Neural progenitor cell (in vitro differentiated cells): ENCODE data around the gene LRRC37A. TPM values are rescaled to one million over a fixed set of nuclear protein-coding genes. Genes with fewer than 3 reads are reported as not detected.
"Not testable (repeated sequence)": the region's sequence is repeated elsewhere in the genome, so short reads cannot be mapped to it uniquely, and the experiment has no call there.

Source experiments
- DNase-seq: peaks from one replicate; pipeline ENCODE4 v3.0.0-alpha.2; 2016; ENCODE audit warnings: low spot score
- H2AFZ ChIP-seq: fragments of 200-600 bp; sonication (generic); replicated peaks from 2 replicates; pipeline ENCODE4 v1.6.1; 2016; ENCODE audit warnings: antibody characterized with exemption
- H3F3A ChIP-seq: fragments of 200-600 bp; sonication (generic); 2 replicates; pipeline ENCODE4 v1.6.1; 2016; ENCODE audit warnings: antibody characterized with exemption, low read depth
- H3K27ac ChIP-seq: fragments of 200-600 bp; sonication (generic); 2 replicates; pipeline ENCODE4 v1.5.1; 2016; ENCODE audit warnings: mild to moderate bottlenecking
- H3K27me3 ChIP-seq: fragments of 200-600 bp; sonication (generic); 2 replicates; pipeline ENCODE4 v1.6.1; 2016; ENCODE audit warnings: mild to moderate bottlenecking, moderate library complexity
- H3K36me3 ChIP-seq: fragments of 200-600 bp; sonication (generic); 2 replicates; pipeline ENCODE4 v1.5.1; 2016
- H3K4me1 ChIP-seq: fragments of 200-600 bp; sonication (generic); 2 replicates; pipeline ENCODE4 v1.6.1; 2016; ENCODE audit warnings: mixed run types
- H3K4me2 ChIP-seq: fragments of 200-600 bp; sonication (generic); 2 replicates; pipeline ENCODE4 v1.6.1; 2016
- H3K4me3 ChIP-seq: fragments of 200-600 bp; sonication (generic); 2 replicates; pipeline ENCODE4 v1.5.1; 2016
- H3K79me2 ChIP-seq: fragments of 200-600 bp; sonication (generic); 2 replicates; pipeline ENCODE4 v1.6.1; 2016; ENCODE audit warnings: low read depth
- H3K9ac ChIP-seq: fragments of 200-600 bp; sonication (generic); 2 replicates; pipeline ENCODE4 v1.6.1; 2016
- H3K9me3 ChIP-seq: fragments of 200-600 bp; sonication (generic); 2 replicates; pipeline ENCODE4 v1.5.1; 2016; ENCODE audit warnings: low read depth
- H4K20me1 ChIP-seq: fragments of 200-600 bp; sonication (generic); 2 replicates; pipeline ENCODE4 v1.6.1; 2016; ENCODE audit warnings: low read depth
- H3K27ac Mint-ChIP-seq: 3 replicates; pipeline ENCODE4 v1.8.0; 2021; ENCODE audit warnings: mixed read lengths
- H3K27me3 Mint-ChIP-seq: 2 replicates; pipeline ENCODE4 v1.8.0; 2022; ENCODE audit warnings: low read depth, mild to moderate bottlenecking, inconsistent platforms, moderate library complexity, mixed read lengths; ENCODE audit not compliant: insufficient read depth
- H3K36me3 Mint-ChIP-seq: 3 replicates; pipeline ENCODE4 v1.8.0; 2021; ENCODE audit warnings: mixed read lengths
- H3K4me1 Mint-ChIP-seq: 3 replicates; pipeline ENCODE4 v1.8.0; 2021; ENCODE audit warnings: mixed read lengths
- H3K4me3 Mint-ChIP-seq: 3 replicates; pipeline ENCODE4 v1.8.0; 2021; ENCODE audit warnings: mild to moderate bottlenecking, moderate library complexity, mixed read lengths
- H3K9me3 Mint-ChIP-seq: 3 replicates; pipeline ENCODE4 v1.8.0; 2020; ENCODE audit warnings: mixed read lengths
- CTCF ChIP-seq: fragments of 200-600 bp; sonication (generic); IDR thresholded peaks from 2 replicates; pipeline ENCODE4 v1.5.1; 2017; ENCODE audit warnings: antibody characterized with exemption, mild to moderate bottlenecking
- EZH2 ChIP-seq: fragments of 200-600 bp; sonication (generic); IDR thresholded peaks from 2 replicates; pipeline ENCODE4 v1.6.1; 2017; ENCODE audit warnings: antibody characterized with exemption, mild to moderate bottlenecking, moderate library complexity
- EZH2phosphoT487 ChIP-seq: fragments of 200-600 bp; sonication (generic); IDR thresholded peaks from 2 replicates; pipeline ENCODE4 v1.6.1; 2017; ENCODE audit warnings: antibody characterized with exemption
- total RNA-seq: library from RNA; depleted of rRNA; stranded (reverse); fragments of >200 nt; gene quantifications from 2 replicates; pipeline ENCODE4 v1.2.3, GENCODE V29; 2015; ENCODE audit warnings: low replicate concordance

Gene LRRC37A
- total RNA-seq, 1 donor from 2014 or later, result 7.9 TPM

DNA sequence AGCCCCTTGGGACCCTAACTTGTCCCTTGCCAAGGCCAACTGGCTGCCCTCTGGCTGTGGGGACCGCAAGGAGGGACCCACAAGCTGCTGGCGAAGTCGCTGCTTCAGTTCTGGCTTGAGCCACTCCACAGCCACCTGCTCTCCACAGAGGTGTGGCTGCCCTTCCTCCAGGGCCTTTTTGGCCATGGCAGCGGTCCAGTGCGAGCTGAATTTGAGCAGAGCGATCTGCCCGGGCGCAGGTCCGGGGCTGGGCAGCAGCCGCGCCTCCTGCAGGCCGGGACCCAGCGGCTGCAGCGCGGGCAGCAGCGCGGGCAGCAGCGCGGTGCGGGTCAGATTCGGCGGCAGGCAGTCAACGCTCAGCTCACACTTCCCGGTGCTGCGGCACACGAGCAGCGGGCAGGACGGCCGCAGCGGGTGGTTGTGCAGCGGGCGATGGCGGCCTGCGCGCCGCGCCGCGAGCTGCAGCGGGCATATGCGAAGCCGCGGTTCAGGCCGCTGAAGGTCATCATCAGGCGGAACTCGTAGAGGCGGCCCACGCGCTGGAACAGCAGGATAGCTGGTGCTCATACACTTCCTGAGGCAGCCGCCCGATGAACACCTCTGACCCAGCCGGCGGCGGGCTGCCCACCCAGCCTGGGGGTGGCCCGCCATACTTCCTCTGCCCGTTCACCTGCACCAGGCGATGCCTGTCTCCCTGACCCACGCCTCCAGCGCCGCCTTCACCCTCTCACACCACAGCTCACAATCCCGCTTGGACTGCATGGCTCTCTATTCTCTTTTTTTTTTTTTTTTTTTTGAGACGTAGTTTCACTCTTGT, 34.9 kb upstream of the LRRC37A start:
- not testable (repeated sequence) for H3K79me2 ChIP-seq, H3F3A ChIP-seq, H3K4me1 Mint-ChIP-seq, H3K36me3 ChIP-seq, H3K9ac ChIP-seq, H3K27ac ChIP-seq, H3K9me3 Mint-ChIP-seq, H3K27ac Mint-ChIP-seq, H4K20me1 ChIP-seq, H3K4me1 ChIP-seq, H3K36me3 Mint-ChIP-seq, H3K9me3 ChIP-seq
- peaks cover 21% of the 10 kb centered on the region for H3K27me3 Mint-ChIP-seq
- H3K4me3 ChIP-seq, result peak overlapping the region; percentile 39
- H3K4me3 Mint-ChIP-seq, result peak overlapping the region; percentile 71
- peaks cover 57% of the 10 kb centered on the region for H3K27me3 ChIP-seq
- peak overlapping the region; percentile 67 for H3K4me2 ChIP-seq
- peak; percentile 83 for DNase-seq
- peak; percentile 70 for TF ChIP-seq EZH2
- TF ChIP-seq CTCF, result peak; percentile 52
- H2AFZ ChIP-seq, result peak overlapping the region; percentile 31

DNA sequence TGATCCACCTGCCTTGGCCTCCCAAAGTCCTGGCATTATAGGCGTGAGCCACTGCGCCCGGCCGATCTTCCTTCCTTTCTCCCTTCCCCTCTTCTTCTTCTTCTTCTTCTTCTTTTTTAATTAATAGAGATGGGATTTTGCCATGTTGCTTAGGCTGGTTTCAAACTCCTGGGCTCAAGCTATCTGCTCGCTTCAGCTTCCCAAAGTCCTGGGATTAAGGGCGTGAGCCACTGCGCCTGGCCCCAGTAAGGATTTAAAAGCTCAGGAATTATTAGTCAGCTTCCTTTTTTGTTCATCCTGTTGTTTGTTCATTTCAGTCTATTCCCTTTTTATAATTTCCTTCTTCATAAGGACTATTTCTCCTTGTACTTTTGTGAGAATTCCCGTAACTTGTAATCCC, 32.7 kb upstream of the LRRC37A start:
- Histone ChIP-seq H3K4me2 (no peak overlapping the region), H2AFZ (no peak overlapping the region), H3K4me1 (no peaks in the 10 kb centered on the region), H3K27ac (no peak overlapping the region), H3K9ac (no peak overlapping the region), H3K9me3 (no peaks in the 10 kb centered on the region), H3K36me3 (no peaks in the 10 kb centered on the region), H3F3A (peaks cover 16% of the 10 kb centered on the region), H4K20me1 (no peaks in the 10 kb centered on the region), H3K27me3 (peaks cover 77% of the 10 kb centered on the region), H3K4me3 (no peak overlapping the region), H3K79me2 (no peaks in the 10 kb centered on the region)
- TF ChIP-seq EZH2, result no peak
- no peak for TF ChIP-seq CTCF
- TF ChIP-seq EZH2phosphoT487, result no peak
- Mint-ChIP-seq H3K36me3 (peaks cover 5% of the 10 kb centered on the region), H3K4me3 (no peak overlapping the region), H3K4me1 (peaks cover 15% of the 10 kb centered on the region), H3K9me3 (peaks cover 3% of the 10 kb centered on the region), H3K27me3 (peaks cover 28% of the 10 kb centered on the region), H3K27ac (no peak overlapping the region)
- no peak for DNase-seq

DNA sequence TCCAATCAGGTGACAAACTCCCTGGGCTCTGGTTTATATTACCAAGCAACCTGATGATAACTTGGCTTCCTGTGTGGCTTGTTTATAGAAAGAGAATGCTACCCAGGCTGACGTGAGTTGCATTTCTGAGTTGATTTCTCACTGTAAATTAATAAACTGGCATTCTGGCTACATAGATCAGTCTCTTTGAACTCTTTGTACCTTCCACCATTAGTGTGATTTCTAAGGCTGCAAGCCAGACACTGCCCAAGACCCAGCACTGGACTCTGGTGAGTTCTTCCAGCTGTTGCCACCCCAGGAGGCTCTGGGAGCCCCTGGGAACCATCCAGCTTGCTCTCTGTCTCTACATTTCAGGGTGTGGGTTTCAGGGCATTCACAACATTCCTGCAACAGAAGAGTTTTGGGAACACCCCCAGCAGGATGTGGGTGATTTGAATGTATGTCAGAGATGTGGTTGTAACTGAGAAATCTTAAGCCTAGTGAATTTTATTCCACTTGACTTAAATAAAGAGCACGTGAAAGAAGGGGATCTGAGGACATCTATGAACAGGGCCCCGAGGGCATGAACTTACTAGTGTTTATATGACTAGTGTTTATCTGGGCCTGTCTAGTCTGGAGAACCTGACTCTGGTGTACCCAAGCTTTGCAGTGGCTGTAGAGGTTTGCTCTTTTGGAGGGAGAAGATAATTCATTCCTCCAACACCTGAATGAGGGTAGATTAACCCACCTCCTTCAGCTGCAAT, 30.3 kb upstream of the LRRC37A start:
- Histone ChIP-seq H3K4me1 (no peaks in the 10 kb centered on the region), H3K79me2 (no peaks in the 10 kb centered on the region), H3K27ac (no peak overlapping the region), H3K4me2 (no peak overlapping the region), H3K9me3 (no peaks in the 10 kb centered on the region), H3K9ac (no peak overlapping the region), H3K36me3 (no peaks in the 10 kb centered on the region), H3K4me3 (no peak overlapping the region), H3K27me3 (peaks cover 97% of the 10 kb centered on the region), H3F3A (peaks cover 29% of the 10 kb centered on the region), H4K20me1 (peaks cover 13% of the 10 kb centered on the region), H2AFZ (no peak overlapping the region)
- no peak for TF ChIP-seq CTCF
- TF ChIP-seq EZH2, result no peak
- TF ChIP-seq EZH2phosphoT487, result no peak
- Mint-ChIP-seq H3K27ac (no peak overlapping the region), H3K4me3 (peak overlapping the region; percentile 54), H3K9me3 (no peaks in the 10 kb centered on the region), H3K4me1 (peaks cover 23% of the 10 kb centered on the region), H3K36me3 (peaks cover 5% of the 10 kb centered on the region), H3K27me3 (peaks cover 47% of the 10 kb centered on the region)
- no peak for DNase-seq
